Measurements from ENCODE around the gene PEA15. TPM values are rescaled to one million over a fixed set of nuclear protein-coding genes. Genes with fewer than 3 reads are reported as not detected.

PEA15 gene
- total RNA-seq, 2 donors from 2014 or later: 33.0 to 48.3 TPM

DNA sequence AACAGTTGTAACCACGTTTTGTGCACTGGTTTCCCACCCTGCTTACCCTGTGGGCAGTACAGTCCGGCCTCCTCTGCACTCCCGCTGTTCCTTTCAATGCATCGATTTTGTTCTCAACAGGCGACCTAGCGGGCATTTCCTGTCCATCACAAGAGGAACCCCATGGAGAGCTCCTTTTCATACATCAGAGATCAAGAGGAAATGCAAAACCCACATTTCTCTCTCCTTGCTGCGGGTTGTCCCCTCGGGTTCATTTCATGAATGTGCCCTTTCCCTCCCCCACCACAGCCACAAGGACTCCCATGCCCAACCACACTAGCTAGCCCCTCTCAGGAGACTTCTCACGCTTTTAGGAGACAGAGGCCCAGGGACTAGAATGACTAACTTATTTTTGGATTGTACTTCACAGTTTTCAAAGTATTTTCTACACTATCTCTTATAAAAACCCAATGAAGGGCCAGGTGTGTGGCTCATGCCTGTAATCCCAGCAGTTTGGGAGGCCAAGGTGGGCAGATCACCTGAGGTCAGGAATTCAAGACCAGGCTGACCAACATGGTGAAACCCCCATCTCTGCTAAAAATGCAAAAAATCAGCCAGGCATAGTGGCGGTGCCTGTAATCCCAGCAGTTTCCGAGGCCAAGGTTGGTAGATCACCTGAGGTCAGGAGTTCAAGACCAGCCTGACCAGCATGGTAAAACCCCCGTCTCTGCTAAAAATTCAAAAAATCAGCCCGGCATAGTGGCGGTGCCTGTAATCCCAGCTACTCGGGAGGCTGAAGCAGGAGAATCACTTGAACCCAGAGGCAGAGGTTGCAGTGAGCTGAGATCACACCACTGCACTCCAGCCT, 35.4 kb upstream of the PEA15 start:
- DNase-seq: no peak
- Histone ChIP-seq H3K27me3 (no peaks in the 10 kb centered on the region), H3K4me3 (no peak overlapping the region), H3K4me1 (no peaks in the 10 kb centered on the region), H3K9me3 (no peaks in the 10 kb centered on the region), H3K27ac (no peak overlapping the region), H3K9ac (ENCODE audit: low read depth in 2 of 2, low read length in 2 of 2) (no peak overlapping the region), H3K36me3 (no peaks in the 10 kb centered on the region)
- no peak for TF ChIP-seq CTCF (IDR thresholded peaks at IDR 0.05)
- intact Hi-C loops (cut with DNase I): no loop called here

GRCh38 chr1:160171354-160171753, 33.8 kb upstream of the PEA15 start:
- Histone ChIP-seq H3K27me3 (no peaks in the 10 kb centered on the region), H3K9me3 (no peaks in the 10 kb centered on the region), H3K4me3 (no peak overlapping the region), H3K27ac (no peak overlapping the region), H3K36me3 (no peaks in the 10 kb centered on the region), H3K4me1 (no peaks in the 10 kb centered on the region), H3K9ac (ENCODE audit: low read depth in 2 of 2, low read length in 2 of 2) (no peak overlapping the region)
- DNase-seq: no peak
- TF ChIP-seq CTCF (IDR thresholded peaks at IDR 0.05): no peak
- intact Hi-C loops (cut with DNase I): no loop called here

DNA sequence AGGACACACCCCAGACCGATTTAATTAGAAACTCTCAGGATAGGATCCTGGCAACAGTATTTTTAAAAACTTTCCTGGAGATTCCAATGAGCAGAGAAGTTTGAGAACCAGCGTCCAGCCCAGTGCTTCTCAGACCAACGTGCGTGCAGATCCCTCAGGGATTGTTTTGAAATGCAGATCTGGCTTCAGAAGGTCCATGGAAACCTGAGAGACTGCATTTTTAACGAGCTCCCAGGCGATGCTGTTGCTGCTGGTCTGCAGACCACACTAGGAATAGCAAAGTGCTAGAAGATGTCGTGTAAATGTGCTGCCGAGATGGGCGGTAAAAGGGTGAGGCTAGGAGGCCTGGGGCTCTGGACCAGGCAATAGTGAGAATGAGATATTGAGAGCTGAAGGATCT, 33.2 kb upstream of the PEA15 start:
- no peaks in the 10 kb centered on the region for H3K36me3 ChIP-seq
- H3K9me3 ChIP-seq: no peaks in the 10 kb centered on the region
- H3K4me3 ChIP-seq: no peak overlapping the region
- no peaks in the 10 kb centered on the region for H3K27me3 ChIP-seq
- H3K27ac ChIP-seq: no peak overlapping the region
- TF ChIP-seq CTCF (IDR thresholded peaks at IDR 0.05): no peak
- no peak for DNase-seq
- H3K9ac ChIP-seq (ENCODE audit: low read depth in 2 of 2, low read length in 2 of 2): no peak overlapping the region
- intact Hi-C loops (cut with DNase I): no loop called here
- H3K4me1 ChIP-seq: no peaks in the 10 kb centered on the region

DNA sequence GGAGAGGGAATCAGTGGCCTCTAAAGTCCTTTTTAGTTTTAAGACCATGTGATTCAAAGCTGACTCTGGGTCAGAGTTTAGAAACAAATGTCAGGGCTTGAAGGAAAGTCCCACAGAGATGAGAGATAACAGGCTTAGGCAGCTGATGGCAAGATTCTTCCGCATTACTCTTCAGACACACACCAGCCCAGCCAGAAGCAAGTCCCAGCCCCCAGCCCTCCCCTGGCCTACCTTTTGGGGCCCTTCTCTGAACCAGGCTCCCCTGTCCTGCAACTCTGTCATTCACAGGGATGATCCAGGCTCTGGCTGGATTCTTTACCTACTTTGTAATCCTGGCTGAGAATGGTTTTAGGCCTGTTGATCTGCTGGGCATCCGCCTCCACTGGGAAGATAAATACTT, 28.0 kb upstream of the PEA15 start:
- intact Hi-C loops (cut with DNase I): no loop called here
- no peak for DNase-seq
- no peaks in the 10 kb centered on the region for H3K27me3 ChIP-seq
- H3K9me3 ChIP-seq: no peaks in the 10 kb centered on the region
- no peaks in the 10 kb centered on the region for H3K36me3 ChIP-seq
- H3K27ac ChIP-seq: no peak overlapping the region
- H3K4me1 ChIP-seq: no peaks in the 10 kb centered on the region
- no peak for TF ChIP-seq CTCF (IDR thresholded peaks at IDR 0.05)
- H3K4me3 ChIP-seq: no peak overlapping the region
- H3K9ac ChIP-seq (ENCODE audit: low read depth in 2 of 2, low read length in 2 of 2): no peak overlapping the region

GRCh38 chr1:160177667-160178066, 27.5 kb upstream of the PEA15 start:
- no peaks in the 10 kb centered on the region for H3K9me3 ChIP-seq
- H3K36me3 ChIP-seq: no peaks in the 10 kb centered on the region
- H3K27ac ChIP-seq: no peak overlapping the region
- intact Hi-C loops (cut with DNase I): no loop called here
- H3K9ac ChIP-seq (ENCODE audit: low read depth in 2 of 2, low read length in 2 of 2): no peak overlapping the region
- H3K4me1 ChIP-seq: no peaks in the 10 kb centered on the region
- DNase-seq: no peak
- H3K4me3 ChIP-seq: no peak overlapping the region
- no peaks in the 10 kb centered on the region for H3K27me3 ChIP-seq
- no peak for TF ChIP-seq CTCF (IDR thresholded peaks at IDR 0.05)

Data from colonic mucosa (tissue), 4 donors.